Measurements from ENCODE around the gene HORMAD1. TPM values are rescaled to one million over a fixed set of nuclear protein-coding genes. Genes with fewer than 3 reads are reported as not detected.

HORMAD1 gene
- total RNA-seq, 1 experiment from 2014 or later = not detected

DNA sequence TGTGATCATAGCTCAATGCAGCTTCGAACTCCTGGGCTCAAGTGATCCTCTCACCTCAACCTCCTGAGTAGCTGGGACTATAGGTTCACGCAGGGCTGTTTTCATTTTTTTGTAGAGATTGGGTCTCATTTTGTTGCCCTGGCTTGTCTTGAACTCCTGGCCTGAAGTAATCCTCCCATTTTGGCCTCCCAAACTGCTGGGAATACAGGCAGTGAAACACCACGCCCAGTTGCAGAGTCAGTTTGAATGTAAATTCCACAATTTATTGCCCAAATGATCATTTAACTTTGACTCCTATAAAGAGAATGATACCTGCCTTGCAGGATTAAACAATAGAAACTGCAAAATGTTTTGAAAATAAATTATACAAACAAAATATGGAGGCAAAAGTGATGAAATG, 34.4 kb downstream of the HORMAD1 start:
- BruUV-seq (replicated peaks) = no TSS peak
- ChIA-PET POLR2A (ENCODE audit: low non-redundant PET) (no interaction called here), CTCF (no interaction called here)
- no peak overlapping the region for H3K4me3 ChIP-seq (ENCODE audit: low read depth, low read length, poor library complexity, severe bottlenecking)
- H3K4me1 ChIP-seq (ENCODE audit: insufficient read depth, low read length, poor library complexity, severe bottlenecking) = no peaks in the 10 kb centered on the region
- H3K27me3 ChIP-seq (replicated peaks; ENCODE audit: insufficient read depth, low read depth, low read length, poor library complexity) = no peaks in the 10 kb centered on the region
- no peak for DNase-seq (ENCODE audit: low spot score)
- TF ChIP-seq, protein P1, sequence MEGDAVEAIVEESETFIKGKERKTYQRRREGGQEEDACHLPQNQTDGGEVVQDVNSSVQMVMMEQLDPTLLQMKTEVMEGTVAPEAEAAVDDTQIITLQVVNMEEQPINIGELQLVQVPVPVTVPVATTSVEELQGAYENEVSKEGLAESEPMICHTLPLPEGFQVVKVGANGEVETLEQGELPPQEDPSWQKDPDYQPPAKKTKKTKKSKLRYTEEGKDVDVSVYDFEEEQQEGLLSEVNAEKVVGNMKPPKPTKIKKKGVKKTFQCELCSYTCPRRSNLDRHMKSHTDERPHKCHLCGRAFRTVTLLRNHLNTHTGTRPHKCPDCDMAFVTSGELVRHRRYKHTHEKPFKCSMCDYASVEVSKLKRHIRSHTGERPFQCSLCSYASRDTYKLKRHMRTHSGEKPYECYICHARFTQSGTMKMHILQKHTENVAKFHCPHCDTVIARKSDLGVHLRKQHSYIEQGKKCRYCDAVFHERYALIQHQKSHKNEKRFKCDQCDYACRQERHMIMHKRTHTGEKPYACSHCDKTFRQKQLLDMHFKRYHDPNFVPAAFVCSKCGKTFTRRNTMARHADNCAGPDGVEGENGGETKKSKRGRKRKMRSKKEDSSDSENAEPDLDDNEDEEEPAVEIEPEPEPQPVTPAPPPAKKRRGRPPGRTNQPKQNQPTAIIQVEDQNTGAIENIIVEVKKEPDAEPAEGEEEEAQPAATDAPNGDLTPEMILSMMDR (conservative IDR thresholded peaks at IDR 0.05; ENCODE audit: low read depth, low read length) = no peak
- TF ChIP-seq EZH2 (IDR thresholded peaks at IDR 0.05; ENCODE audit: borderline replicate concordance, low read depth, low read length, poor library complexity, severe bottlenecking) = no peak
- no peak overlapping the region for H3K27ac ChIP-seq (ENCODE audit: low read depth, low read length, poor library complexity, severe bottlenecking)
- H3K36me3 ChIP-seq (ENCODE audit: insufficient read depth, low read length, poor library complexity, severe bottlenecking) = peaks cover 16% of the 10 kb centered on the region
- no peaks in the 10 kb centered on the region for H3K9me3 ChIP-seq (ENCODE audit: low read depth, low read length, poor library complexity, severe bottlenecking)
- intact Hi-C loops (cut with micrococcal nuclease; ENCODE audit: unreplicated experiment) = no loop called here

DNA sequence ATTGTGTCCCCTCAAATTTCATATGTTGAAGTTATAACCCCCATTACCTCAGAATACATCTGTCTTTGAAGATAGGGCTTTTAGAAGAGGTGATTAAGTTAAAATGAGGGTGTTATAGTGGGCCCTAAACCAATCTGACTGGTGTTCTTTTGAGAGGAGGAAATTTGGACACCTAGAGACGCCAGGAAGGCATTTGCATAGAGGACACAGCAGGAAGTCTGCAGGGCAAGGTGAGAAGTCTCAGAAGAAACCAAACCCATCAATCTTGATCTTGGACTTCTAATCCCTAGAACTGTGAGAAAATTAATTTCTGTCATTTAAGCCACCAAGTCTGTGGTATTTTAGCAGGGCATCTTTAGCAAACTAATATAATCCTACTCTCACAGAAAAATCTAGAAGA, 36.8 kb downstream of the HORMAD1 start:
- Histone ChIP-seq H3K27ac (ENCODE audit: low read depth, low read length, poor library complexity, severe bottlenecking) (no peak overlapping the region), H3K36me3 (ENCODE audit: insufficient read depth, low read length, poor library complexity, severe bottlenecking) (peaks cover 12% of the 10 kb centered on the region), H3K4me3 (ENCODE audit: low read depth, low read length, poor library complexity, severe bottlenecking) (no peak overlapping the region), H3K4me1 (ENCODE audit: insufficient read depth, low read length, poor library complexity, severe bottlenecking) (no peaks in the 10 kb centered on the region), H3K27me3 (replicated peaks; ENCODE audit: insufficient read depth, low read depth, low read length, poor library complexity) (no peaks in the 10 kb centered on the region), H3K9me3 (ENCODE audit: low read depth, low read length, poor library complexity, severe bottlenecking) (no peaks in the 10 kb centered on the region)
- ChIA-PET CTCF (no interaction called here), POLR2A (ENCODE audit: low non-redundant PET) (interaction anchor here (0.6 kb wide), 1 partner anchor 140 kb away, joined by 3 read pairs; no protein-coding TSS in a partner anchor)
- DNase-seq (ENCODE audit: low spot score) = no peak
- no peak for TF ChIP-seq EZH2 (IDR thresholded peaks at IDR 0.05; ENCODE audit: borderline replicate concordance, low read depth, low read length, poor library complexity, severe bottlenecking)
- TF ChIP-seq, protein P1 (conservative IDR thresholded peaks at IDR 0.05; ENCODE audit: low read depth, low read length) = no peak
- intact Hi-C loops (cut with micrococcal nuclease; ENCODE audit: unreplicated experiment) = no loop called here
- no TSS peak for BruUV-seq (replicated peaks)

DNA sequence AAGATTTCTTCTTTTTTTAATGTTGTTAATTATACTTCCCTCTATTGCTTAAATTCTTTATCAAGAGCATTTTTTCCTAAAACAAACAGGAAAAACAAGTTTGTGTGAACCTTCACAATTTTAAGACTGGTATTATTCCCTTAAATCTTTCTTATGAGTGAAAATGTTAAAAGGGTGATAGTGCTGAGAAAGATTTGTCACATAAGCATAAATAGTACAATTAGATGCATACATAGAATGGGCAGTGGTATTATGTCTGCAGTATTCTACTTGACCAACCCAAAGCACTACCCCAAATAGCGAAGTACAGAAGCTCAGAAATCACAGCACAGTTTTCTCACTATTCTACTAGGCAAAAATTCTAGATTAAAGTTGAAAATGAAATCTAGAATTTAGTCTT, 41.7 kb downstream of the HORMAD1 start:
- H3K36me3 ChIP-seq (ENCODE audit: insufficient read depth, low read length, poor library complexity, severe bottlenecking) = no peaks in the 10 kb centered on the region
- intact Hi-C loops (cut with micrococcal nuclease; ENCODE audit: unreplicated experiment) = no loop called here
- ChIA-PET POLR2A (ENCODE audit: low non-redundant PET) (interaction anchor here (0.5 kb wide), 1 partner anchor 260 kb away, joined by 3 read pairs; no protein-coding TSS in a partner anchor), CTCF (no interaction called here)
- no peaks in the 10 kb centered on the region for H3K9me3 ChIP-seq (ENCODE audit: low read depth, low read length, poor library complexity, severe bottlenecking)
- H3K4me3 ChIP-seq (ENCODE audit: low read depth, low read length, poor library complexity, severe bottlenecking) = no peak overlapping the region
- TF ChIP-seq, protein P1 (conservative IDR thresholded peaks at IDR 0.05; ENCODE audit: low read depth, low read length) = no peak
- TF ChIP-seq EZH2 (IDR thresholded peaks at IDR 0.05; ENCODE audit: borderline replicate concordance, low read depth, low read length, poor library complexity, severe bottlenecking) = no peak
- no peak for DNase-seq (ENCODE audit: low spot score)
- no peaks in the 10 kb centered on the region for H3K27me3 ChIP-seq (replicated peaks; ENCODE audit: insufficient read depth, low read depth, low read length, poor library complexity)
- BruUV-seq (replicated peaks) = no TSS peak
- H3K4me1 ChIP-seq (ENCODE audit: insufficient read depth, low read length, poor library complexity, severe bottlenecking) = no peaks in the 10 kb centered on the region
- H3K27ac ChIP-seq (ENCODE audit: low read depth, low read length, poor library complexity, severe bottlenecking) = no peak overlapping the region
